A549 (cell line): ENCODE data around the gene DLGAP1. TPM values are rescaled to one million over a fixed set of nuclear protein-coding genes. Genes with fewer than 3 reads are reported as not detected.

Experiments
- ATAC-seq, 2 experiments: fragments of 200-7000 bp in 1 of 2; fragments of >200 bp in 1 of 2; cut with Nextera tagmentation in 1 of 2; cut with Tn5 transposase in 1 of 2; 3 replicates each; pipeline versions ENCODE4 v1.8.0 to v1.9.1; 2018 to 2020; ENCODE audit warnings: mild to moderate bottlenecking in 1 of 2, moderate library complexity in 1 of 2
- CTCF ChIA-PET: fragments of 300-600 bp; sonication (Branson Sonifier 250); formaldehyde crosslinking; extraction: SDS; loops from one replicate; lab custom pipeline; 2021; ENCODE audit warnings: antibody characterized with exemption, inconsistent platforms; lab: Yijun Ruan, JAX
- POLR2A ChIA-PET: fragments of 350-600 bp; formaldehyde crosslinking; extraction: SDS; loops from one replicate; lab custom pipeline; 2021; ENCODE audit warnings: antibody characterized with exemption, inconsistent platforms; lab: Yijun Ruan, JAX
- DNase-seq, 2 experiments: peaks; one replicate each; pipeline versions ENCODE4 v3.0.0 to v3.0.0-alpha.2; 2011 to 2016; ENCODE audit warnings: low read depth in 1 of 2, low spot score in 1 of 2
- FAIRE-seq: peaks from 2 replicates; lab custom pipeline; 2011; peaks lifted over from hg19 to GRCh38; lab: Jason Lieb, UNC
- H3K27ac ChIP-seq, 2 experiments: fragments of >200 bp; sonication (Bioruptor Twin); formaldehyde crosslinking; 3 replicates each; pipeline ENCODE4 v1.5.1; 2016 to 2017
- H3K4me1 ChIP-seq: fragments of >200 bp; sonication (Bioruptor Twin); formaldehyde crosslinking; 3 replicates; pipeline ENCODE4 v1.6.1; 2016
- H3K4me2 ChIP-seq: fragments of >200 bp; sonication (Bioruptor Twin); formaldehyde crosslinking; 3 replicates; pipeline ENCODE4 v1.6.1; 2016
- H3K4me3 ChIP-seq: fragments of >200 bp; sonication (Bioruptor Twin); formaldehyde crosslinking; 3 replicates; pipeline ENCODE4 v1.5.1; 2016
- H3K9me3 ChIP-seq: fragments of >200 bp; sonication (Bioruptor Twin); formaldehyde crosslinking; 3 replicates; pipeline ENCODE4 v1.6.1; 2016
- BHLHE40 ChIP-seq: IDR thresholded peaks from 2 replicates; pipeline ENCODE4 v1.6.1; 2012; ENCODE audit warnings: low read depth, low read length, inconsistent platforms
- EP300 ChIP-seq, 2 experiments: fragments of >200 bp; sonication (Bioruptor Twin); formaldehyde crosslinking; IDR thresholded peaks; 2 replicates in 1 of 2; 3 replicates in 1 of 2; pipeline ENCODE4 v1.6.1; 2016 to 2017
- FOXS1 ChIP-seq: fragments of 250-450 bp; sonication (Bioruptor Pico); IDR thresholded peaks from 2 replicates; pipeline ENCODE4 v1.5.0; 2020; ENCODE audit warnings: mild to moderate bottlenecking, moderate library complexity
- HEYL ChIP-seq: fragments of 250-450 bp; sonication (Bioruptor Pico); IDR thresholded peaks from 2 replicates; pipeline ENCODE4 v1.8.0; 2021; ENCODE audit warnings: mild to moderate bottlenecking, moderate library complexity
- HOXB13 ChIP-seq: fragments of 250-450 bp; sonication (Bioruptor Pico); IDR thresholded peaks from 2 replicates; pipeline ENCODE4 v1.5.0; 2020; ENCODE audit warnings: low read depth, mild to moderate bottlenecking, moderate library complexity
- JUNB ChIP-seq: fragments of >200 bp; sonication (Bioruptor Twin); formaldehyde crosslinking; IDR thresholded peaks from 2 replicates; pipeline ENCODE4 v1.6.1; 2016
- MAFK ChIP-seq: fragments of 450-650 bp; IDR thresholded peaks from 2 replicates; pipeline ENCODE4 v1.6.1; 2014; ENCODE audit not compliant: partially characterized antibody
- MAZ ChIP-seq: fragments of 150-350 bp; IDR thresholded peaks from 2 replicates; pipeline ENCODE4 v1.6.1; 2014; ENCODE audit warnings: antibody characterized with exemption, low read depth, low read length, borderline replicate concordance
- NFE2L2 ChIP-seq: fragments of 150-350 bp; conservative IDR thresholded peaks from 2 replicates; pipeline ENCODE4 v1.6.1; 2014; ENCODE audit warnings: low read length
- NR3C1 ChIP-seq: fragments of >200 bp; sonication (Bioruptor Twin); formaldehyde crosslinking; IDR thresholded peaks from 3 replicates; pipeline ENCODE4 v1.6.1; 2017
- RAD21 ChIP-seq, 2 experiments: fragments of >200 bp in 1 of 2; sonication (Bioruptor Twin) in 1 of 2; formaldehyde crosslinking in 1 of 2; IDR thresholded peaks in 1 of 2; conservative IDR thresholded peaks in 1 of 2; 2 replicates in 1 of 2; 3 replicates in 1 of 2; pipeline ENCODE4 v1.6.1; 2012 to 2018; ENCODE audit warnings: inconsistent platforms in 1 of 2
- RARB ChIP-seq: fragments of 250-450 bp; sonication (Bioruptor Pico); IDR thresholded peaks from 2 replicates; pipeline ENCODE4 v1.8.0; 2021; ENCODE audit warnings: mild to moderate bottlenecking, moderate library complexity
- SMC3 ChIP-seq: fragments of >200 bp; sonication (Bioruptor Twin); formaldehyde crosslinking; IDR thresholded peaks from 3 replicates; pipeline ENCODE4 v1.6.1; 2018; ENCODE audit warnings: inconsistent platforms
- ZNF302 ChIP-seq: fragments of 250-450 bp; sonication (Bioruptor Pico); IDR thresholded peaks from 2 replicates; pipeline ENCODE4 v1.9.0; 2021; ENCODE audit warnings: inconsistent platforms, mild to moderate bottlenecking, moderate library complexity
- WGBS: methylation state at CpG from one replicate; pipeline ENCODE4 v1.1.6; 2017; ENCODE audit errors: missing lambda C conversion rate; 5-methylcytosine and 5-hydroxymethylcytosine counted together
- polyA plus RNA-seq, 4 experiments: library from polyadenylated mRNA; depleted of rRNA in 3 of 4; stranded (reverse); fragments of >200 nt; fragmentation: RNase III in 1 of 4; extraction: RNeasy Plus Mini Kit Qiagen cat#74134 plus additional on column Dnase treatment in 1 of 4; gene quantifications; 2 replicates in 3 of 4; 3 replicates in 1 of 4; pipeline ENCODE4 v1.2.3, GENCODE V29; 2011 to 2017
- TF ChIP-seq, protein P1 (sequence below): fragments of 250-450 bp; sonication (Bioruptor Pico); IDR thresholded peaks from 2 replicates; pipeline ENCODE4 v1.5.0; 2020; ENCODE audit warnings: low read depth, mild to moderate bottlenecking, moderate library complexity
- TF ChIP-seq, protein P2 (sequence below): fragments of 200-600 bp; sonication (generic); IDR thresholded peaks from 2 replicates; pipeline ENCODE4 v1.6.1; 2016; ENCODE audit warnings: antibody characterized with exemption, mild to moderate bottlenecking, moderate library complexity
- TF ChIP-seq, protein P3 (sequence below): IDR thresholded peaks from 2 replicates; pipeline ENCODE4 v1.6.1; 2012; ENCODE audit warnings: low read depth, borderline replicate concordance
- TF ChIP-seq, protein P4 (sequence below): fragments of >200 bp; sonication (Bioruptor Twin); formaldehyde crosslinking; IDR thresholded peaks from 3 replicates; pipeline ENCODE4 v1.5.1; 2016
- TF ChIP-seq, protein P5 (sequence below): fragments of >200 bp; sonication (Bioruptor Twin); formaldehyde crosslinking; IDR thresholded peaks from 3 replicates; pipeline ENCODE4 v1.6.1; 2016
- TF ChIP-seq, protein P6 (sequence below): IDR thresholded peaks from 2 replicates; pipeline ENCODE4 v1.6.1; 2012

Gene DLGAP1
- polyA plus RNA-seq, 2 of the 4 experiments (the other 2 are of a cell fraction): 0.04 to 0.12 TPM

DNA sequence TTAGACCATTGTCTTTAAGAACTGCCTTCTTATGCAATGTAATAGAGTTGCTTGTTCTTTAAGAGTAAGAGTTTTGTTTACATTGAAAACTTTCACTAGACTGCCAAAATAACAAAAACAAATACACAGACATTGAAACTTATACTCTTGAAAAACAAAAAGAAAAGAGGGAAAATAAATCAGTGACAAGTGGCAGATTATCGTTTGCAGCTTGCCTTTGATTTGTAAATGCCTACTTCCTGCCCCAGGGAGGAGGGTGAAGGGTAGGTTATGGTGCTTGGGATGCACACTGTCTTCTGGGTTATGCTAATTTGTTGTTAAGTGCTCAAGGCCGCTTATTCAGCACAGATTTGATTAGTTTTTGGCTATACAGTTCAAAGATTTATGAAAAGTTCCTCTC lies 806.5 kb downstream of the DLGAP1 start:
- CTCF ChIA-PET: interaction anchor here (1.3 to 8.6 kb wide), 3 partner anchors 10 to 22 kb away, joined by 3 to 61 read pairs (median 7); no protein-coding TSS in a partner anchor

DNA sequence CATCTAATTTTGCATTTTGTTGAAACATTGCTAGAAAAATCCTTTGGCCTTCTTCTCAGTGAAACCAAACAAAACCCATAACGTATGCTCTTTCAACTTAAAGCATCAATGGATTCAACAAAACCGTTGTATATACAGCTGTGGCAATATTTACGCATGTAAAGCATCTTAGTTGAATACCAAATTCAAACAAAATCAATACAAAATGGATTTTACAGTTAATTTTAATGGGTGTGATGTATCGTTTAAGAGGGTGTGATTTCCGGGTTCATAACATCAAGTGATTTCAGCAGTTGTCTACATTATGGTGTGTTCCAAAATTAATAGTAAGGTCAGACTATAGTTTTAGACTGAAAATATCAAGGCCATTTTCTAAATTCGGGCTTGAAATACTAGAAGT lies 806.9 kb downstream of the DLGAP1 start:
- DNase-seq: no peak
- POLR2A ChIA-PET: interaction anchor here (2.3 to 3.4 kb wide), 2 partner anchors 25 to 45 kb away, joined by 29 to 58 read pairs; no protein-coding TSS in a partner anchor
- H3K9me3 ChIP-seq: 0 out of 3 replicates have a peak, but pooled peaks cover 2% of the 10 kb centered on the region
- CTCF ChIA-PET: interaction anchor here (0.9 to 8.6 kb wide), 2 partner anchors 16 to 18 kb away, joined by 3 to 61 read pairs; no protein-coding TSS in a partner anchor
- H3K27ac ChIP-seq: peak overlapping the region; percentile 99 to 100
- 0 out of 2 replicates have a peak, but pooled peaks have one; percentile 40 for TF ChIP-seq FOXS1 (CRISPR knock-in tag)
- TF ChIP-seq RAD21 (conservative IDR thresholded peaks at IDR 0.05 in 1 of 2, IDR thresholded peaks at IDR 0.05 in 1 of 2): no peak
- TF ChIP-seq, all 56 proteins: peak for 1
- Histone ChIP-seq H3K4me1 (peaks cover 52% of the 10 kb centered on the region), H3K4me3 (no peak overlapping the region), H3K4me2 (peak overlapping the region; percentile 69; the same call in 2 of the 3 replicates)
- ATAC-seq (no peak), FAIRE-seq (no peak)
- WGBS: 71% methylated on average over 6 of the region's 6 CpGs

More for the DNA sequence above, 806.5 kb downstream of the DLGAP1 start:
- WGBS: 10% methylated on average over 2 of the region's 2 CpGs
- no peak overlapping the region for H3K4me3 ChIP-seq
- ATAC-seq: no peak
- H3K4me2 ChIP-seq: peak overlapping the region; percentile 69
- H3K9me3 ChIP-seq: 0 out of 3 replicates have a peak, but pooled peaks cover 2% of the 10 kb centered on the region
- POLR2A ChIA-PET: interaction anchor here (2.3 to 5.8 kb wide), 3 partner anchors 17 to 45 kb away, joined by 29 to 63 read pairs (median 58); no protein-coding TSS in a partner anchor
- H3K4me1 ChIP-seq: peaks cover 53% of the 10 kb centered on the region
- TF ChIP-seq, protein P1, sequence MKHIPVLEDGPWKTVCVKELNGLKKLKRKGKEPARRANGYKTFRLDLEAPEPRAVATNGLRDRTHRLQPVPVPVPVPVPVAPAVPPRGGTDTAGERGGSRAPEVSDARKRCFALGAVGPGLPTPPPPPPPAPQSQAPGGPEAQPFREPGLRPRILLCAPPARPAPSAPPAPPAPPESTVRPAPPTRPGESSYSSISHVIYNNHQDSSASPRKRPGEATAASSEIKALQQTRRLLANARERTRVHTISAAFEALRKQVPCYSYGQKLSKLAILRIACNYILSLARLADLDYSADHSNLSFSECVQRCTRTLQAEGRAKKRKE: 0 out of 2 replicates have a peak, but pooled peaks have one; percentile 24
- TF ChIP-seq NFE2L2: no peak
- no peak for FAIRE-seq
- DNase-seq: no peak
- H3K27ac ChIP-seq: peak overlapping the region; percentile 99 to 100

GRCh38 chr18:3647636-3648035 lies 807.5 kb downstream of the DLGAP1 start:
- WGBS: 97% methylated on average over 4 of the region's 4 CpGs
- POLR2A ChIA-PET: interaction anchor here (3.4 kb wide), 1 partner anchor 24 kb away, joined by 58 read pairs; no protein-coding TSS in a partner anchor
- Histone ChIP-seq H3K4me1 (peaks cover 52% of the 10 kb centered on the region), H3K27ac (peak overlapping the region; percentile 99 to 100), H3K9me3 (0 out of 3 replicates have a peak, but pooled peaks cover 2% of the 10 kb centered on the region), H3K4me3 (no peak overlapping the region), H3K4me2 (no peak overlapping the region)
- DNase-seq: no peak
- ATAC-seq: no peak
- FAIRE-seq: no peak
- CTCF ChIA-PET: interaction anchor here (0.9 to 8.6 kb wide), 2 partner anchors 15 to 18 kb away, joined by 3 to 61 read pairs; no protein-coding TSS in a partner anchor
- no peak for TF ChIP-seq ZNF302 (CRISPR knock-in tag)
- TF ChIP-seq, protein P2, sequence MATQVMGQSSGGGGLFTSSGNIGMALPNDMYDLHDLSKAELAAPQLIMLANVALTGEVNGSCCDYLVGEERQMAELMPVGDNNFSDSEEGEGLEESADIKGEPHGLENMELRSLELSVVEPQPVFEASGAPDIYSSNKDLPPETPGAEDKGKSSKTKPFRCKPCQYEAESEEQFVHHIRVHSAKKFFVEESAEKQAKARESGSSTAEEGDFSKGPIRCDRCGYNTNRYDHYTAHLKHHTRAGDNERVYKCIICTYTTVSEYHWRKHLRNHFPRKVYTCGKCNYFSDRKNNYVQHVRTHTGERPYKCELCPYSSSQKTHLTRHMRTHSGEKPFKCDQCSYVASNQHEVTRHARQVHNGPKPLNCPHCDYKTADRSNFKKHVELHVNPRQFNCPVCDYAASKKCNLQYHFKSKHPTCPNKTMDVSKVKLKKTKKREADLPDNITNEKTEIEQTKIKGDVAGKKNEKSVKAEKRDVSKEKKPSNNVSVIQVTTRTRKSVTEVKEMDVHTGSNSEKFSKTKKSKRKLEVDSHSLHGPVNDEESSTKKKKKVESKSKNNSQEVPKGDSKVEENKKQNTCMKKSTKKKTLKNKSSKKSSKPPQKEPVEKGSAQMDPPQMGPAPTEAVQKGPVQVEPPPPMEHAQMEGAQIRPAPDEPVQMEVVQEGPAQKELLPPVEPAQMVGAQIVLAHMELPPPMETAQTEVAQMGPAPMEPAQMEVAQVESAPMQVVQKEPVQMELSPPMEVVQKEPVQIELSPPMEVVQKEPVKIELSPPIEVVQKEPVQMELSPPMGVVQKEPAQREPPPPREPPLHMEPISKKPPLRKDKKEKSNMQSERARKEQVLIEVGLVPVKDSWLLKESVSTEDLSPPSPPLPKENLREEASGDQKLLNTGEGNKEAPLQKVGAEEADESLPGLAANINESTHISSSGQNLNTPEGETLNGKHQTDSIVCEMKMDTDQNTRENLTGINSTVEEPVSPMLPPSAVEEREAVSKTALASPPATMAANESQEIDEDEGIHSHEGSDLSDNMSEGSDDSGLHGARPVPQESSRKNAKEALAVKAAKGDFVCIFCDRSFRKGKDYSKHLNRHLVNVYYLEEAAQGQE: no peak
- no peak for TF ChIP-seq JUNB
- no peak for TF ChIP-seq MAZ
- no peak for TF ChIP-seq HEYL (CRISPR knock-in tag)
- TF ChIP-seq HOXB13 (CRISPR knock-in tag): no peak
- no peak for TF ChIP-seq EP300 (IDR thresholded peaks at IDR 0.05)
- TF ChIP-seq RARB (CRISPR knock-in tag): no peak
- TF ChIP-seq, protein P3, sequence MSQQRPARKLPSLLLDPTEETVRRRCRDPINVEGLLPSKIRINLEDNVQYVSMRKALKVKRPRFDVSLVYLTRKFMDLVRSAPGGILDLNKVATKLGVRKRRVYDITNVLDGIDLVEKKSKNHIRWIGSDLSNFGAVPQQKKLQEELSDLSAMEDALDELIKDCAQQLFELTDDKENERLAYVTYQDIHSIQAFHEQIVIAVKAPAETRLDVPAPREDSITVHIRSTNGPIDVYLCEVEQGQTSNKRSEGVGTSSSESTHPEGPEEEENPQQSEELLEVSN: no peak
- no peak for TF ChIP-seq MAFK
- TF ChIP-seq, protein P4, sequence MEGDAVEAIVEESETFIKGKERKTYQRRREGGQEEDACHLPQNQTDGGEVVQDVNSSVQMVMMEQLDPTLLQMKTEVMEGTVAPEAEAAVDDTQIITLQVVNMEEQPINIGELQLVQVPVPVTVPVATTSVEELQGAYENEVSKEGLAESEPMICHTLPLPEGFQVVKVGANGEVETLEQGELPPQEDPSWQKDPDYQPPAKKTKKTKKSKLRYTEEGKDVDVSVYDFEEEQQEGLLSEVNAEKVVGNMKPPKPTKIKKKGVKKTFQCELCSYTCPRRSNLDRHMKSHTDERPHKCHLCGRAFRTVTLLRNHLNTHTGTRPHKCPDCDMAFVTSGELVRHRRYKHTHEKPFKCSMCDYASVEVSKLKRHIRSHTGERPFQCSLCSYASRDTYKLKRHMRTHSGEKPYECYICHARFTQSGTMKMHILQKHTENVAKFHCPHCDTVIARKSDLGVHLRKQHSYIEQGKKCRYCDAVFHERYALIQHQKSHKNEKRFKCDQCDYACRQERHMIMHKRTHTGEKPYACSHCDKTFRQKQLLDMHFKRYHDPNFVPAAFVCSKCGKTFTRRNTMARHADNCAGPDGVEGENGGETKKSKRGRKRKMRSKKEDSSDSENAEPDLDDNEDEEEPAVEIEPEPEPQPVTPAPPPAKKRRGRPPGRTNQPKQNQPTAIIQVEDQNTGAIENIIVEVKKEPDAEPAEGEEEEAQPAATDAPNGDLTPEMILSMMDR: no peak
- TF ChIP-seq, protein P5, sequence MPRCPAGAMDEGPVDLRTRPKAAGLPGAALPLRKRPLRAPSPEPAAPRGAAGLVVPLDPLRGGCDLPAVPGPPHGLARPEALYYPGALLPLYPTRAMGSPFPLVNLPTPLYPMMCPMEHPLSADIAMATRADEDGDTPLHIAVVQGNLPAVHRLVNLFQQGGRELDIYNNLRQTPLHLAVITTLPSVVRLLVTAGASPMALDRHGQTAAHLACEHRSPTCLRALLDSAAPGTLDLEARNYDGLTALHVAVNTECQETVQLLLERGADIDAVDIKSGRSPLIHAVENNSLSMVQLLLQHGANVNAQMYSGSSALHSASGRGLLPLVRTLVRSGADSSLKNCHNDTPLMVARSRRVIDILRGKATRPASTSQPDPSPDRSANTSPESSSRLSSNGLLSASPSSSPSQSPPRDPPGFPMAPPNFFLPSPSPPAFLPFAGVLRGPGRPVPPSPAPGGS: no peak
- TF ChIP-seq, protein P6, sequence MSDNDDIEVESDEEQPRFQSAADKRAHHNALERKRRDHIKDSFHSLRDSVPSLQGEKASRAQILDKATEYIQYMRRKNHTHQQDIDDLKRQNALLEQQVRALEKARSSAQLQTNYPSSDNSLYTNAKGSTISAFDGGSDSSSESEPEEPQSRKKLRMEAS: no peak
- no peak for TF ChIP-seq RAD21 (conservative IDR thresholded peaks at IDR 0.05 in 1 of 2, IDR thresholded peaks at IDR 0.05 in 1 of 2)
- no peak for TF ChIP-seq NR3C1
- no peak for TF ChIP-seq BHLHE40
- no peak for TF ChIP-seq SMC3
- TF ChIP-seq, protein P1: no peak
